Diencephalon (tissue), 1 donor: ENCODE results near the gene UIMC1. TPM values are rescaled to one million over a fixed set of nuclear protein-coding genes. Genes with fewer than 3 reads are reported as not detected.

Experiments used
- total RNA-seq: library from RNA; depleted of rRNA; stranded (reverse); fragments of >200 nt; gene quantifications from one replicate; pipeline ENCODE4 v1.2.3, GENCODE V29; 2014

UIMC1 gene
- 79.6 TPM for total RNA-seq

DNA sequence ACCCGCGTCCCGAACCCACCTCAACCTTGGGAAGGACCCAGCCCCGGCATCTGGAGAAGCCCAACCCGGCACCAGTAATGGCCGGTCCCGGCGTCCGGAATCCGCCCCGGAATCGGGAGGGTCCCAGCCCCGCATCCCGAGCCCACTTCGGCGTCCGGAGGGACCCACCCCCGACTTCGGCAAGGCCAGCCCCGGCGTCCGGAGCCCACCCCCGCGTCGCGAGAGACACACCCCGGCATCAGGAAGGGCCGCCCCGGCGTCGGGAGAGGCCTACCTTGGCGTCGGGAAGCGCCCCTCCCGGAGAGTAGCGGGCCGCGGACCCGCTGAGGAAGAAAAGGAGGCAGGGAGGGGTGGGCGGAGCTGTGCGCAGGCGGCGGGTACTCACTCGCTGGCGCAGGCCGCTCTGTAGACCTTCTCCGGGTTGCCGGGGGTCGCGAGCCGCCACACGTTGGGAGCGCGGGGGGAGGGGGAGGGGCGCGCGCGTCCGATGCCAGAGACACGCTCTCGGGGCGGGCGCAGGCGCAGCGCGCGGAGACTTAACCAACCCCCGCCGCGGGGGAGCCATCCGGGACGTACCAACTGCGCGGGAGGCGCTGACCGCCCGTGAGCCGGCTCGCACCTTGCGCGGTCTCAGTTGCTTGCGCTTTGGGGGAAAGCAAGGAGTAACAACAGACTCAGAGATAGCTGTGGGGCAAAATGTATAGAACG is at the start of gene UIMC1:
Gene UIMC1, minus strand, starts transcription at position 515 of the 708 bp plus-strand sequence. CDS start 24,164 bp downstream, outside the sequence.

DNA sequence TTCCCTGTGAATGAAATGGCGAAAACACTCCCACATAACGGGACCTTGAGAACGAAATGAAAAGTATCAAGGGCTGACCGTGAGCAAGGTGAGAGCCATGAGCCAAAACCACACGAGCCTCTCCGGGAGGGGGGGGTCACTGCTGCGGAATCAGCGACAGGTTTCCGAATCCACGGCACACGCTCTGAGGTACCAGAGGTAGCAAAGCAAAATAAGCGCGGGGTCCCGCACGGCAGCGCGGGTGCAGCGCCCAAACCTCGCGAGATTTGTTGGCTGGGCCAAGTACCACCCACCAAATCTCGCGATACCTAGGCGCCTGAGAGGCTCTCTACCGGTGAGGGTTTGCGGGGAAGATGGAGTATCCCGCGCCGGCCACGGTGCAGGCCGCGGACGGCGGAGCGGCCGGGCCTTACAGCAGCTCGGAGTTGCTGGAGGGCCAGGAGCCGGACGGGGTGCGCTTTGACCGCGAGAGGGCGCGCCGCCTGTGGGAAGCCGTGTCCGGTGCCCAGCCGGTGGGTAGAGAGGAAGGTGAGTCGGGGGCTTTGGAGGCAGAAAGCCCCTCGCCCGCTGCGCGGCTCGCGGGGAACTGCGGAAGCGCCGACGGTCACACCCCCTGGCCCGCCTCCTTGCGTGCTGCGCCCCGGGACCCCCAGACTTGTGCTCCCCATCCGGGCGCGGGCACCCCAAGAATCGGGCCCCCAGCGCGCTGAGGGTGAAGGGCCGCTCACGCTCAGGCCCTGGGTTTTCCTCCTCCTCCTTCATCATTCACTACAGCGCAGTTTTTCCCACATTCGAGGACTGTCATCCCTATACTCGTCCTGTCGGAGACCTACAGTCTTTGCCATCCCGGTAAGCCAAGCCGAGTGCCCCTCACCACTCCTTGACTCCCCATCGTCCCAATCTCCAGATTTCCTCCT is 16.1 kb upstream of the UIMC1 start, which contains the start of gene ZNF346:
Gene ZNF346, plus strand, starts transcription at position 311 of the 917 bp plus-strand sequence. Its CDS starts 43 bp downstream, at position 354.

DNA sequence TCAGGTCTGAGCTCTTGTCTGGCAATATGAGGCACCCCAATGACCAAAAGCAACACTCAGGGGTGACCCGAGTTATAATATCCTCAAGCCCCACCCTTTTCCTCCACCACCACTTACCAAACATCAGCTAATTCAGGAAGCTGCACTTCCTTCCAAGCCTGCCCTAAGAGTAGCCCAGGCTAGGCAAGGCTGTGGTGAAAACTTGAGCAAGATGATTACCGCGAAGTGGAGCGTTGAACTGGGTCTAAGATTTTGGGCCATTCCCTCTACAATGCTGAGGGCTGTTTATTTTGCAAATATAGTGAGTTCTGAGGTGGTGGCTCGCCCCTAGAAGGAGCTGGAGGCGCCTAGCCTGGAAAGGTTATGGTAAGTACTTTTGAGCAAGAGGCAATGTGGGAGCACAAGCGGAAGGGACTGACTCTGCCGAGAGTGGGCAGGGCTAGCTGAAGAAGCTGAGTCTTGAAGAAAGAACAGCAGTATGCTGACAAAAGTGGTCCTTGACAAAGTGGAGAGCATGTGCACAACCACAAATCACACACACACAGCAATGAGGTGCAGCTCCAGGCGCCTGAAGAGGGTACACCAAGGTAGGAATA is 107.2 kb downstream of the UIMC1 start, which contains the start of gene HK3:
Gene HK3, minus strand, starts transcription at position 51 of the 596 bp plus-strand sequence. CDS start 3,187 bp downstream, outside the sequence.

Other genes starting within 250 kb of the UIMC1 start
- 7.2 TPM for gene UNC5A, start 196.2 kb downstream of the UIMC1 start, total RNA-seq
- 1.2 TPM for gene HK3, start 107.4 kb downstream of the UIMC1 start, total RNA-seq
- 32.3 TPM for gene ZNF346, start 15.9 kb upstream of the UIMC1 start, total RNA-seq
- gene FGFR4, start 80.1 kb upstream of the UIMC1 start, total RNA-seq: 1.6 TPM
- 73.6 TPM for gene NSD1, start 127.0 kb upstream of the UIMC1 start, total RNA-seq